Large intestine (tissue), 3 donors: ENCODE results near the gene PPP2R5C. TPM values are rescaled to one million over a fixed set of nuclear protein-coding genes. Genes with fewer than 3 reads are reported as not detected.

Experiments
- DNase-seq, 2 donors: peaks; one replicate each; pipeline versions ENCODE4 v3.0.0 to v3.0.0-alpha.2; 2013
- H3K27ac ChIP-seq: one replicate; pipeline ENCODE4 v1.5.1; 2013; ENCODE audit warnings: low read length
- H3K27me3 ChIP-seq: 2 replicates; pipeline ENCODE4 v1.6.1; 2013; ENCODE audit warnings: low read length; ENCODE audit not compliant: control insufficient read depth, insufficient read depth
- H3K36me3 ChIP-seq: 2 replicates; pipeline ENCODE4 v1.6.1; 2013; ENCODE audit warnings: low read length; ENCODE audit not compliant: control insufficient read depth, insufficient read depth
- H3K4me1 ChIP-seq: one replicate; pipeline ENCODE4 v1.6.1; 2013; ENCODE audit warnings: low read length; ENCODE audit not compliant: control insufficient read depth, insufficient read depth
- H3K4me3 ChIP-seq: one replicate; pipeline ENCODE4 v1.5.1; 2013; ENCODE audit warnings: low read length
- H3K9me3 ChIP-seq: one replicate; pipeline ENCODE4 v1.6.1; 2013; ENCODE audit warnings: mild to moderate bottlenecking, low read depth, low read length, moderate library complexity; ENCODE audit not compliant: control insufficient read depth
- WGBS: methylation state at CpG from one replicate; pipeline ENCODE4 v1.1.5; 2013; ENCODE audit warnings: low lambda C conversion rate; ENCODE audit not compliant: insufficient coverage; 5-methylcytosine and 5-hydroxymethylcytosine counted together
- polyA plus RNA-seq: library from polyadenylated mRNA; unstranded; fragments of 120-200 nt; gene quantifications from one replicate; pipeline ENCODE4 v1.2.1, GENCODE V29; 2013

The PPP2R5C gene
- polyA plus RNA-seq, 1 donor, result 93.4 TPM

GRCh38 chr14:101814934-101815333 is 53.4 kb downstream of the PPP2R5C start:
- WGBS, result no CpG with 5 or more reads among the region's 5 CpGs
- H3K4me3 ChIP-seq, result no peak overlapping the region
- no peaks in the 10 kb centered on the region for H3K9me3 ChIP-seq
- H3K27ac ChIP-seq, result no peak overlapping the region
- peaks cover 11% of the 10 kb centered on the region for H3K36me3 ChIP-seq
- H3K4me1 ChIP-seq, result peaks cover 15% of the 10 kb centered on the region
- no peaks in the 10 kb centered on the region for H3K27me3 ChIP-seq
- DNase-seq, result no peak

GRCh38 chr14:101815994-101816393 is 54.5 kb downstream of the PPP2R5C start:
- 50% methylated on average over 1 of the region's 10 CpGs for WGBS
- Histone ChIP-seq H3K4me3 (no peak overlapping the region), H3K27me3 (no peaks in the 10 kb centered on the region), H3K36me3 (peaks cover 17% of the 10 kb centered on the region), H3K4me1 (peaks cover 12% of the 10 kb centered on the region), H3K27ac (no peak overlapping the region), H3K9me3 (no peaks in the 10 kb centered on the region)
- DNase-seq, result no peak

- Histone ChIP-seq H3K4me1 (no peaks in the 10 kb centered on the region), H3K27me3 (no peaks in the 10 kb centered on the region), H3K9me3 (no peaks in the 10 kb centered on the region), H3K36me3 (peaks cover 17% of the 10 kb centered on the region), H3K4me3 (no peak overlapping the region), H3K27ac (no peak overlapping the region)
- DNase-seq, result no peak
- WGBS, result no CpG with 5 or more reads among the region's 11 CpGs
These were observed 56.0 kb downstream of the PPP2R5C start for GRCh38 chr14:101817501-101818001.

- 92% methylated on average over 2 of the region's 16 CpGs for WGBS
- H3K27me3 ChIP-seq, result no peaks in the 10 kb centered on the region
- no peaks in the 10 kb centered on the region for H3K9me3 ChIP-seq
- H3K36me3 ChIP-seq, result peaks cover 13% of the 10 kb centered on the region
- H3K4me3 ChIP-seq, result no peak overlapping the region
- no peak overlapping the region for H3K27ac ChIP-seq
- H3K4me1 ChIP-seq, result no peaks in the 10 kb centered on the region
- DNase-seq, result no peak
These were observed 57.9 kb downstream of the PPP2R5C start for GRCh38 chr14:101819251-101819990.

GRCh38 chr14:101820283-101820798 is 58.8 kb downstream of the PPP2R5C start:
- no peak for DNase-seq
- WGBS, result 86% methylated on average over 4 of the region's 10 CpGs
- Histone ChIP-seq H3K36me3 (peaks cover 15% of the 10 kb centered on the region), H3K27ac (no peak overlapping the region), H3K9me3 (no peaks in the 10 kb centered on the region), H3K4me3 (no peak overlapping the region), H3K27me3 (no peaks in the 10 kb centered on the region), H3K4me1 (no peaks in the 10 kb centered on the region)

GRCh38 chr14:101821528-101821927 is 60.0 kb downstream of the PPP2R5C start:
- WGBS, result 100% methylated on average over 1 of the region's 11 CpGs
- Histone ChIP-seq H3K27ac (no peak overlapping the region), H3K4me3 (no peak overlapping the region), H3K9me3 (no peaks in the 10 kb centered on the region), H3K36me3 (peaks cover 15% of the 10 kb centered on the region), H3K27me3 (no peaks in the 10 kb centered on the region), H3K4me1 (no peaks in the 10 kb centered on the region)
- DNase-seq, result no peak

GRCh38 chr14:101823066-101823465 is 61.6 kb downstream of the PPP2R5C start:
- Histone ChIP-seq H3K36me3 (peaks cover 15% of the 10 kb centered on the region), H3K4me1 (no peaks in the 10 kb centered on the region), H3K4me3 (no peak overlapping the region), H3K9me3 (no peaks in the 10 kb centered on the region), H3K27me3 (no peaks in the 10 kb centered on the region), H3K27ac (peak overlapping the region; percentile 70)
- WGBS, result 63% methylated on average over 2 of the region's 9 CpGs
- peak; percentile 37 to 54 for DNase-seq

- Histone ChIP-seq H3K27ac (peak overlapping the region; percentile 70), H3K36me3 (peaks cover 15% of the 10 kb centered on the region), H3K4me1 (no peaks in the 10 kb centered on the region), H3K9me3 (no peaks in the 10 kb centered on the region), H3K4me3 (no peak overlapping the region), H3K27me3 (no peaks in the 10 kb centered on the region)
- peak in 1 of 2 donors; percentile 28 for DNase-seq
- 81% methylated on average over 4 of the region's 12 CpGs for WGBS
These were observed 62.1 kb downstream of the PPP2R5C start for GRCh38 chr14:101823511-101824120.

GRCh38 chr14:101824339-101824727 is 62.8 kb downstream of the PPP2R5C start:
- Histone ChIP-seq H3K4me1 (no peaks in the 10 kb centered on the region), H3K4me3 (no peak overlapping the region)

GRCh38 chr14:101825797-101826196 is 64.3 kb downstream of the PPP2R5C start:
- Histone ChIP-seq H3K27me3 (no peaks in the 10 kb centered on the region), H3K27ac (no peak overlapping the region), H3K36me3 (peaks cover 2% of the 10 kb centered on the region), H3K4me1 (no peaks in the 10 kb centered on the region), H3K4me3 (no peak overlapping the region), H3K9me3 (no peaks in the 10 kb centered on the region)
- 100% methylated on average over 3 of the region's 3 CpGs for WGBS
- no peak for DNase-seq

More at GRCh38 chr14:101824339-101824727, 62.8 kb downstream of the PPP2R5C start:
- H3K27ac ChIP-seq, result peak overlapping the region; percentile 70
- WGBS, result 80% methylated on average over 1 of the region's 3 CpGs
- H3K27me3 ChIP-seq, result no peaks in the 10 kb centered on the region
- no peaks in the 10 kb centered on the region for H3K9me3 ChIP-seq
- peaks cover 11% of the 10 kb centered on the region for H3K36me3 ChIP-seq
- no peak for DNase-seq
